Astrocyte of the cerebellum (primary cell): ENCODE results near the gene PRELP.

Experiments used
- DNase-seq: peaks from one replicate; pipeline ENCODE4 v3.0.0-alpha.2; 2011; ENCODE audit warnings: low read depth
- H3K4me3 ChIP-seq: 2 replicates; pipeline ENCODE4 v1.5.1; 2011; ENCODE audit warnings: mild to moderate bottlenecking, low read depth, low read length, moderate library complexity
- CTCF ChIP-seq: IDR thresholded peaks from 2 replicates; pipeline ENCODE4 v1.5.1; 2012; ENCODE audit warnings: low read length, low read depth, moderate library complexity, mild to moderate bottlenecking; ENCODE audit errors: missing control alignments
- in situ Hi-C: cut with HindIII; loops from 2 replicates; pipeline ENCODE4 v1.10.0; 2017; ENCODE audit warnings: low sequenced_read_pairs

Gene PRELP

GRCh38 chr1:203475012-203475981 lies at the start of gene PRELP:
TSS of gene PRELP (plus strand) at chr1:203475806. CDS start at chr1:203483185, 7,379 bp downstream.
- in situ Hi-C loops = no loop called here
- H3K4me3 ChIP-seq = no peak within 1 kb of the TSS
- no peak for TF ChIP-seq CTCF
- no peak for DNase-seq

GRCh38 chr1:203426366-203426765 lies 49.2 kb upstream of the PRELP start:
- TF ChIP-seq CTCF = no peak
- in situ Hi-C loops = loop anchor here (5.0 kb wide), 2 partner anchors 41 to 59 kb away; no protein-coding TSS in a partner anchor
- H3K4me3 ChIP-seq = no peak overlapping the region
- no peak for DNase-seq

GRCh38 chr1:203426870-203427269 lies 48.7 kb upstream of the PRELP start:
- H3K4me3 ChIP-seq = no peak overlapping the region
- no peak for TF ChIP-seq CTCF
- no peak for DNase-seq
- in situ Hi-C loops = loop anchor here (5.0 kb wide), 2 partner anchors 40 to 60 kb away; no protein-coding TSS in a partner anchor

GRCh38 chr1:203427451-203427850 lies 48.2 kb upstream of the PRELP start:
- no peak for TF ChIP-seq CTCF
- H3K4me3 ChIP-seq = no peak overlapping the region
- in situ Hi-C loops = loop anchor here (5.0 kb wide), 2 partner anchors 40 to 60 kb away; no protein-coding TSS in a partner anchor

GRCh38 chr1:203428981-203429599 lies 46.5 kb upstream of the PRELP start:
- no peak for DNase-seq

More at GRCh38 chr1:203427451-203427850, 48.2 kb upstream of the PRELP start:
- no peak for DNase-seq

More at GRCh38 chr1:203428981-203429599, 46.5 kb upstream of the PRELP start:
- no peak overlapping the region for H3K4me3 ChIP-seq
- in situ Hi-C loops = loop anchor here (5.0 kb wide), 2 partner anchors 38 to 62 kb away; no protein-coding TSS in a partner anchor
- no peak for TF ChIP-seq CTCF
